Measurements from ENCODE around the gene BEAN1.

DNA sequence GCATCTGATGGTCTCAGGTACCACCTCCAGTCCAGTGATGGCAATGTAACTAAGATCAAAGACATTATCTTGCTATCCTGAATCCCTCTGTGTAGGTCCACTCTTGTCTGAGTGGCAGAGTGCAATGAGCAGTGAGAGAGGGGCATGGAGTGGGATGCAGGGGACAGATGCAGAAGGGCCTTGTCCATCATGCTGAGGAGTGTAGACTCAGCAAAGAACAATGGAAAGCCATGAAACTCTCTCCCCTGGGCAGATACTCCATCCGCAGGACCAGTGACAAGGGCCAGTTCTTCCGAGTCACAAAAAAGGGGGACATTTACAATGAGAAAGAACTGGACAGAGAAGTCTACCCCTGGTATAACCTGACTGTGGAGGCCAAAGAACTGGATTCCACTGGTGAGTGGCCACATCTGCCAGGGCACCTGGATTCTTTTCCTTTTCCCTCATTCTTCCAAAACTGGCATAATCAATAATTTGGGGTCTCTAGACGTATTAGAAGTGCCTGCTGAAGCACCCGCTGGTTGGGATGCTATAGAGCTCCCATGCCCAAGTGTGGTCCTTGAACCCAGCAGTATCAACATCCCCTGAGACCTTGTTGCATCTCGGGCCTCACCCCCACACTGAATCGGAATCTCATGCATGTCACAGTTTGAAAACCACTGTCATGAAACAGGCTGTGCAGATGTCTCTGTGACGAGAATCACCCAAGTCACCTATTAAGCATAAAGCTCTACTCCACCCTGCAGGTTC lies 31.1 kb upstream of the BEAN1 start:
- TF ChIP-seq, protein P1, sequence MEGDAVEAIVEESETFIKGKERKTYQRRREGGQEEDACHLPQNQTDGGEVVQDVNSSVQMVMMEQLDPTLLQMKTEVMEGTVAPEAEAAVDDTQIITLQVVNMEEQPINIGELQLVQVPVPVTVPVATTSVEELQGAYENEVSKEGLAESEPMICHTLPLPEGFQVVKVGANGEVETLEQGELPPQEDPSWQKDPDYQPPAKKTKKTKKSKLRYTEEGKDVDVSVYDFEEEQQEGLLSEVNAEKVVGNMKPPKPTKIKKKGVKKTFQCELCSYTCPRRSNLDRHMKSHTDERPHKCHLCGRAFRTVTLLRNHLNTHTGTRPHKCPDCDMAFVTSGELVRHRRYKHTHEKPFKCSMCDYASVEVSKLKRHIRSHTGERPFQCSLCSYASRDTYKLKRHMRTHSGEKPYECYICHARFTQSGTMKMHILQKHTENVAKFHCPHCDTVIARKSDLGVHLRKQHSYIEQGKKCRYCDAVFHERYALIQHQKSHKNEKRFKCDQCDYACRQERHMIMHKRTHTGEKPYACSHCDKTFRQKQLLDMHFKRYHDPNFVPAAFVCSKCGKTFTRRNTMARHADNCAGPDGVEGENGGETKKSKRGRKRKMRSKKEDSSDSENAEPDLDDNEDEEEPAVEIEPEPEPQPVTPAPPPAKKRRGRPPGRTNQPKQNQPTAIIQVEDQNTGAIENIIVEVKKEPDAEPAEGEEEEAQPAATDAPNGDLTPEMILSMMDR (IDR thresholded peaks at IDR 0.05), result no peak
- TF ChIP-seq POLR2AphosphoS5 (IDR thresholded peaks at IDR 0.05; ENCODE audit: low read depth, low read length), result no peak
- TF ChIP-seq TCF7L2 (IDR thresholded peaks at IDR 0.05; ENCODE audit: low read depth, low read length), result no peak
- TF ChIP-seq SIN3A (IDR thresholded peaks at IDR 0.05; ENCODE audit: borderline replicate concordance, insufficient read depth, low read depth, low read length), result no peak
- TF ChIP-seq, protein P2, sequence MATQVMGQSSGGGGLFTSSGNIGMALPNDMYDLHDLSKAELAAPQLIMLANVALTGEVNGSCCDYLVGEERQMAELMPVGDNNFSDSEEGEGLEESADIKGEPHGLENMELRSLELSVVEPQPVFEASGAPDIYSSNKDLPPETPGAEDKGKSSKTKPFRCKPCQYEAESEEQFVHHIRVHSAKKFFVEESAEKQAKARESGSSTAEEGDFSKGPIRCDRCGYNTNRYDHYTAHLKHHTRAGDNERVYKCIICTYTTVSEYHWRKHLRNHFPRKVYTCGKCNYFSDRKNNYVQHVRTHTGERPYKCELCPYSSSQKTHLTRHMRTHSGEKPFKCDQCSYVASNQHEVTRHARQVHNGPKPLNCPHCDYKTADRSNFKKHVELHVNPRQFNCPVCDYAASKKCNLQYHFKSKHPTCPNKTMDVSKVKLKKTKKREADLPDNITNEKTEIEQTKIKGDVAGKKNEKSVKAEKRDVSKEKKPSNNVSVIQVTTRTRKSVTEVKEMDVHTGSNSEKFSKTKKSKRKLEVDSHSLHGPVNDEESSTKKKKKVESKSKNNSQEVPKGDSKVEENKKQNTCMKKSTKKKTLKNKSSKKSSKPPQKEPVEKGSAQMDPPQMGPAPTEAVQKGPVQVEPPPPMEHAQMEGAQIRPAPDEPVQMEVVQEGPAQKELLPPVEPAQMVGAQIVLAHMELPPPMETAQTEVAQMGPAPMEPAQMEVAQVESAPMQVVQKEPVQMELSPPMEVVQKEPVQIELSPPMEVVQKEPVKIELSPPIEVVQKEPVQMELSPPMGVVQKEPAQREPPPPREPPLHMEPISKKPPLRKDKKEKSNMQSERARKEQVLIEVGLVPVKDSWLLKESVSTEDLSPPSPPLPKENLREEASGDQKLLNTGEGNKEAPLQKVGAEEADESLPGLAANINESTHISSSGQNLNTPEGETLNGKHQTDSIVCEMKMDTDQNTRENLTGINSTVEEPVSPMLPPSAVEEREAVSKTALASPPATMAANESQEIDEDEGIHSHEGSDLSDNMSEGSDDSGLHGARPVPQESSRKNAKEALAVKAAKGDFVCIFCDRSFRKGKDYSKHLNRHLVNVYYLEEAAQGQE (IDR thresholded peaks at IDR 0.05; ENCODE audit: insufficient read depth in 1 of 2, low read depth in 2 of 2, low read length in 1 of 2), result no peak

All from Panc1 (cell line).